CD4-positive, alpha-beta T cell (primary cell): Measurements from ENCODE around the gene KRTAP5-4. TPM values are rescaled to one million over a fixed set of nuclear protein-coding genes. Genes with fewer than 3 reads are reported as not detected.
A peak's percentile ranks its signal among the peaks of the same experiment; 100 is the strongest.

Experiments
- ATAC-seq: fragments of 200-7000 bp; cut with Tn5 transposase; one replicate; pipeline ENCODE4 v1.10.0; 2022; ENCODE audit warnings: mild to moderate bottlenecking; ENCODE audit not compliant: poor library complexity
- CTCF ChIA-PET: fragments of 350-600 bp; sonication (Branson Sonifier 250); formaldehyde crosslinking; loops from one replicate; lab custom pipeline; 2021; ENCODE audit warnings: antibody characterized with exemption, inconsistent platforms; lab: Charles Lee
- POLR2A ChIA-PET: fragments of 350-600 bp; sonication (Branson Sonifier 250); formaldehyde crosslinking; loops from one replicate; lab custom pipeline; 2021; ENCODE audit warnings: antibody characterized with exemption, inconsistent platforms; lab: Charles Lee
- DNase-seq, 14 experiments: peaks; one replicate each; pipeline ENCODE4 v3.0.0-alpha.2; 2013 to 2020; ENCODE audit warnings: mixed read lengths in 2 of 14
- H3K27ac ChIP-seq, 2 donors: one replicate each; pipeline versions ENCODE4 v1.5.1 to v1.7.0; 2013; ENCODE audit warnings: low read length in 2 of 2, low read depth in 1 of 2, mild to moderate bottlenecking in 1 of 2
- H3K27me3 ChIP-seq, 2 experiments: 1 replicate in 1 of 2; 2 replicates in 1 of 2; pipeline versions ENCODE4 v1.6.1 to v1.7.0; 2013; ENCODE audit warnings: low read length in 2 of 2, control low read depth in 1 of 2, mild to moderate bottlenecking in 1 of 2, moderate library complexity in 1 of 2; ENCODE audit not compliant: insufficient read depth in 2 of 2, control insufficient read depth in 1 of 2
- H3K36me3 ChIP-seq: one replicate; pipeline ENCODE4 v1.6.1; 2013; ENCODE audit warnings: low read length, control low read depth; ENCODE audit not compliant: insufficient read depth
- H3K4me1 ChIP-seq: one replicate; pipeline ENCODE4 v1.6.1; 2013; ENCODE audit warnings: low read length, control low read depth; ENCODE audit not compliant: insufficient read depth
- H3K4me3 ChIP-seq: one replicate; pipeline ENCODE4 v1.5.1; 2013; ENCODE audit warnings: mild to moderate bottlenecking, low read length, moderate library complexity
- H3K9me3 ChIP-seq, 2 experiments: 1 replicate in 1 of 2; 2 replicates in 1 of 2; pipeline versions ENCODE4 v1.6.1 to v1.7.0; 2013; ENCODE audit warnings: low read length in 2 of 2, mild to moderate bottlenecking in 2 of 2, control low read depth in 1 of 2, moderate library complexity in 1 of 2; ENCODE audit not compliant: control insufficient read depth in 1 of 2, insufficient read depth in 1 of 2
- H3K27ac Mint-ChIP-seq: one replicate; pipeline ENCODE4 v1.8.0; 2020; ENCODE audit warnings: mixed read lengths
- H3K27me3 Mint-ChIP-seq: one replicate; pipeline ENCODE4 v1.8.0; 2021; ENCODE audit warnings: mixed read lengths
- H3K36me3 Mint-ChIP-seq: one replicate; pipeline ENCODE4 v1.8.0; 2021; ENCODE audit warnings: low read depth, mixed read lengths
- H3K4me1 Mint-ChIP-seq: one replicate; pipeline ENCODE4 v1.8.0; 2021; ENCODE audit warnings: low read depth, mixed read lengths
- H3K4me3 Mint-ChIP-seq: one replicate; pipeline ENCODE4 v1.8.0; 2020; ENCODE audit warnings: mild to moderate bottlenecking, mixed read lengths
- H3K9me3 Mint-ChIP-seq: one replicate; pipeline ENCODE4 v1.8.0; 2020; ENCODE audit warnings: mixed read lengths
- intact Hi-C, 2 experiments: fragments of 100-400 bp; cut with DNase I in 1 of 2; cut with micrococcal nuclease in 1 of 2; formaldehyde crosslinking; loops; one replicate each; pipeline versions ENCODE4 v1.15.1 to v1.9.0; 2023 to 2025; cut with DNase I, micrococcal nuclease
- total RNA-seq, 174 experiments: library from RNA in 2 of 174; stranded (reverse) in 2 of 174; gene quantifications; one replicate each; pipeline ENCODE4 v1.2.3 and lab custom pipeline; 2021 to 2026
- TF ChIP-seq, protein P1 (sequence below): fragments of 200-600 bp; IDR thresholded peaks from one replicate; pipeline ENCODE4 v1.8.0; 2022; ENCODE audit warnings: antibody characterized with exemption, mild to moderate bottlenecking

Gene KRTAP5-4
- total RNA-seq, 2 experiments from 2014 or later: not detected

GRCh38 chr11:1660111-1660867 lies 38.4 kb upstream of the KRTAP5-4 start:
- Mint-ChIP-seq H3K36me3 (no peaks in the 10 kb centered on the region), H3K27me3 (peaks cover 18% of the 10 kb centered on the region), H3K4me1 (peaks cover 16% of the 10 kb centered on the region), H3K9me3 (no peaks in the 10 kb centered on the region), H3K27ac (no peak overlapping the region), H3K4me3 (no peak overlapping the region)
- H3K27me3 ChIP-seq: peaks cover 0 to 8% of the 10 kb centered on the region in 2 experiments
- POLR2A ChIA-PET: no interaction called here
- DNase-seq: no peak
- H3K27ac ChIP-seq: no peak overlapping the region
- H3K36me3 ChIP-seq: no peaks in the 10 kb centered on the region
- H3K4me3 ChIP-seq: no peak overlapping the region
- TF ChIP-seq, protein P1, sequence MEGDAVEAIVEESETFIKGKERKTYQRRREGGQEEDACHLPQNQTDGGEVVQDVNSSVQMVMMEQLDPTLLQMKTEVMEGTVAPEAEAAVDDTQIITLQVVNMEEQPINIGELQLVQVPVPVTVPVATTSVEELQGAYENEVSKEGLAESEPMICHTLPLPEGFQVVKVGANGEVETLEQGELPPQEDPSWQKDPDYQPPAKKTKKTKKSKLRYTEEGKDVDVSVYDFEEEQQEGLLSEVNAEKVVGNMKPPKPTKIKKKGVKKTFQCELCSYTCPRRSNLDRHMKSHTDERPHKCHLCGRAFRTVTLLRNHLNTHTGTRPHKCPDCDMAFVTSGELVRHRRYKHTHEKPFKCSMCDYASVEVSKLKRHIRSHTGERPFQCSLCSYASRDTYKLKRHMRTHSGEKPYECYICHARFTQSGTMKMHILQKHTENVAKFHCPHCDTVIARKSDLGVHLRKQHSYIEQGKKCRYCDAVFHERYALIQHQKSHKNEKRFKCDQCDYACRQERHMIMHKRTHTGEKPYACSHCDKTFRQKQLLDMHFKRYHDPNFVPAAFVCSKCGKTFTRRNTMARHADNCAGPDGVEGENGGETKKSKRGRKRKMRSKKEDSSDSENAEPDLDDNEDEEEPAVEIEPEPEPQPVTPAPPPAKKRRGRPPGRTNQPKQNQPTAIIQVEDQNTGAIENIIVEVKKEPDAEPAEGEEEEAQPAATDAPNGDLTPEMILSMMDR: no peak
- CTCF ChIA-PET: no interaction called here
- peaks cover 9% of the 10 kb centered on the region for H3K4me1 ChIP-seq
- intact Hi-C loops: no loop called here
- no peak for ATAC-seq
- H3K9me3 ChIP-seq: peaks cover 0 to 5% of the 10 kb centered on the region in 2 experiments

DNA sequence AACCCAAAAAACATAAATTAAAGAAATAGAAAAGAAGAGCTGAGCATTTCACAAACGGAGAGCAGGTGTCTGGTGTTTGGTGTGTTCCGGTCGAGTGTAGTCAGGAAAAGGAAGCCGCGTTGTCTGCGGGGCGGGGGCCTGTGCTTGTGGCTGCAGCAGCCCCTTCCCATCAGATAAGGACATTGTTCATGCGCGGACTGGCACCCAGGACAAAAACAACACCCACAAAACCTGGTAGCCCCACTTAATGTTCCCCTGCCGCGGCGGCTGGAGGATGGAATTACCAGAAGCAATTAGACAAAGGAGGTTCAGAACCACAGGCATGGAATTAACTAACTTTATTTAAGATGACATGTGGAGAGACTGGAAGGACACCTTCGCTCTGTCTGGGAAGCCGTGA lies 37.6 kb upstream of the KRTAP5-4 start:
- H3K27ac ChIP-seq: no peak overlapping the region
- H3K4me3 ChIP-seq: no peak overlapping the region
- peaks cover 0 to 8% of the 10 kb centered on the region in 2 experiments for H3K27me3 ChIP-seq
- TF ChIP-seq, protein P1: no peak
- Mint-ChIP-seq H3K4me3 (peak overlapping the region; percentile 4), H3K4me1 (peaks cover 16% of the 10 kb centered on the region), H3K9me3 (no peaks in the 10 kb centered on the region), H3K36me3 (no peaks in the 10 kb centered on the region), H3K27me3 (peaks cover 18% of the 10 kb centered on the region), H3K27ac (no peak overlapping the region)
- ChIA-PET CTCF (no interaction called here), POLR2A (no interaction called here)
- ATAC-seq (no peak), DNase-seq (peak in 1 of 14 experiments; percentile 23)
- H3K36me3 ChIP-seq: no peaks in the 10 kb centered on the region
- intact Hi-C loops: loop anchor here in 1 of 2 experiments (2.0 kb wide), 1 partner anchor 27 kb away; no protein-coding TSS in a partner anchor
- peaks cover 9% of the 10 kb centered on the region for H3K4me1 ChIP-seq
- peaks cover 0 to 5% of the 10 kb centered on the region in 2 experiments for H3K9me3 ChIP-seq

DNA sequence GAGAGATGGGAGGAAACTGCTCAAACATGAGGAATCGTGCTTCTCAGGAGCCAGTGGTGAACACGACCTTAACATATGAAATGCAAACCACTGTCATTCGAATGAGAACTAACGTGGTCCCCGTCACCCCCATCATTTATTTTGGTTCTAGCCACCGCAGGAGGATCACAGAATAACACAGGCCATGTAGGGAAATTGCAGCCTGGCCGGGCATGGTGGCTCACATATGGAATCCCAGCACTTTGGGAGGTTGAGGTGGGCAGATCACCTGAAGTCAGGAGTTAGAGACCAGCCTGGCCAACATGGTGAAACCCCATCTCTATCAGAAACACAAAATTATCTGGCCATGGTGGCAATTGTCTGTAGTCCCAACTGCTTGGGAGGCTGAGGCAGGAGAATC lies 34.7 kb upstream of the KRTAP5-4 start:
- Mint-ChIP-seq H3K36me3 (no peaks in the 10 kb centered on the region), H3K27ac (no peak overlapping the region), H3K4me1 (peaks cover 16% of the 10 kb centered on the region), H3K27me3 (peaks cover 25% of the 10 kb centered on the region), H3K4me3 (no peak overlapping the region), H3K9me3 (no peaks in the 10 kb centered on the region)
- intact Hi-C loops: no loop called here
- H3K27me3 ChIP-seq: peaks cover 0 to 8% of the 10 kb centered on the region in 2 experiments
- peaks cover 15% of the 10 kb centered on the region for H3K4me1 ChIP-seq
- no peak overlapping the region for H3K27ac ChIP-seq
- H3K36me3 ChIP-seq: no peaks in the 10 kb centered on the region
- DNase-seq (no peak), ATAC-seq (no peak)
- POLR2A ChIA-PET: no interaction called here
- CTCF ChIA-PET: no interaction called here
- no peak overlapping the region for H3K4me3 ChIP-seq
- TF ChIP-seq, protein P1: no peak
- H3K9me3 ChIP-seq: peaks cover 0 to 4% of the 10 kb centered on the region in 2 experiments
